ENCODE measurements around the gene NAA16. TPM values are rescaled to one million over a fixed set of nuclear protein-coding genes. Genes with fewer than 3 reads are reported as not detected.

NAA16 gene
- total RNA-seq, 2 donors from 2014 or later, result 47.8 to 50.6 TPM

DNA sequence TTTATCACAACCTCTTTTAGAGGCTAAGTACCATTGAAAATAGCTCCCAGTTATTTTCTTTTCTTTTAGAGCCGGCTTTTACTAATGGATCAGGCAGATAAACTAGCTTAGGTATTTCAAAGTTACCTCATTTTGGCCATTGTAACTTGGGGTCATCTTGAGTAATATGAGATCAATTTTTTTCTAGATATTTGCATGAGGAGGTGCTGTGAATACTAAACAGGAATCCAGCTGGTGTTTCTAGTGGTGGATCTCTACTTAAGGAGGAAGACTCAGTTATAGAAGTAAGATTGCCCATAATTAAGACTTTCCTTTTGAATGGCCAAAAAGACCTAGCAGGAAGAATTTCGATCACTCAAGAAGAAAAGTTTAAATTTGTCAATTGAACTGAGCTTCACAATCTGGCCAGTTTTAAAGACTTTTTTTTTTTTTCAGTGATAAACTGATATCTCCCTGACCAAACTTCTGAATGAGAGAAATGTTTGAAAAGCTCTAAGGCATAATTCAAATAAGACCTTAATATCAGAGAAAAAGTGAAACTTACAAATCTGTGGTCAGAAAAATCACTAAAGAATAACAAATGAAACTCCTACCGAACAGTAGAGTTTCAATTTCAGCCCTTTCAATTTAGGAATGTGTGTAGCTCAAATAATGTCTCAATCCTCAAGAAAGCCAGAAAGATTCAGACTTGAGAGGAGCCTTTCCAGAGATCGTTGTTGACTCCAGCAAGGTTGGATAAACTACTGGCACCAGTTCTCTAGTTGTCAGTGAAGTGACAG lies 11.6 kb upstream of the NAA16 start:
- Histone ChIP-seq H3K4me3 (no peak overlapping the region), H3K36me3 (replicated peaks in 1 of 2; ENCODE audit: insufficient read depth in 1 of 2, low read depth in 2 of 2) (no peaks in the 10 kb centered on the region), H3K27me3 (no peaks in the 10 kb centered on the region), H3K9me3 (no peaks in the 10 kb centered on the region), H3K4me1 (peaks cover 19% of the 10 kb centered on the region), H3K27ac (no peak overlapping the region)
- ATAC-seq (no peak), DNase-seq (no peak)
- no peak for TF ChIP-seq POLR2A (IDR thresholded peaks at IDR 0.05)
- TF ChIP-seq, protein P1, sequence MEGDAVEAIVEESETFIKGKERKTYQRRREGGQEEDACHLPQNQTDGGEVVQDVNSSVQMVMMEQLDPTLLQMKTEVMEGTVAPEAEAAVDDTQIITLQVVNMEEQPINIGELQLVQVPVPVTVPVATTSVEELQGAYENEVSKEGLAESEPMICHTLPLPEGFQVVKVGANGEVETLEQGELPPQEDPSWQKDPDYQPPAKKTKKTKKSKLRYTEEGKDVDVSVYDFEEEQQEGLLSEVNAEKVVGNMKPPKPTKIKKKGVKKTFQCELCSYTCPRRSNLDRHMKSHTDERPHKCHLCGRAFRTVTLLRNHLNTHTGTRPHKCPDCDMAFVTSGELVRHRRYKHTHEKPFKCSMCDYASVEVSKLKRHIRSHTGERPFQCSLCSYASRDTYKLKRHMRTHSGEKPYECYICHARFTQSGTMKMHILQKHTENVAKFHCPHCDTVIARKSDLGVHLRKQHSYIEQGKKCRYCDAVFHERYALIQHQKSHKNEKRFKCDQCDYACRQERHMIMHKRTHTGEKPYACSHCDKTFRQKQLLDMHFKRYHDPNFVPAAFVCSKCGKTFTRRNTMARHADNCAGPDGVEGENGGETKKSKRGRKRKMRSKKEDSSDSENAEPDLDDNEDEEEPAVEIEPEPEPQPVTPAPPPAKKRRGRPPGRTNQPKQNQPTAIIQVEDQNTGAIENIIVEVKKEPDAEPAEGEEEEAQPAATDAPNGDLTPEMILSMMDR (IDR thresholded peaks at IDR 0.05), result no peak
- intact Hi-C loops (cut with DNase I), result no loop called here
- WGBS, 2 donors, result 66 to 67% methylated on average over 4 of the region's 4 CpGs

- Histone ChIP-seq H3K36me3 (replicated peaks in 1 of 2; ENCODE audit: insufficient read depth in 1 of 2, low read depth in 2 of 2) (no peaks in the 10 kb centered on the region), H3K9me3 (no peaks in the 10 kb centered on the region), H3K27me3 (no peaks in the 10 kb centered on the region), H3K27ac (no peak overlapping the region), H3K4me1 (peaks cover 17% of the 10 kb centered on the region), H3K4me3 (no peak overlapping the region)
- DNase-seq (no peak), ATAC-seq (no peak)
- 94 to 96% methylated on average over 3 of the region's 3 CpGs for WGBS, 2 donors
- TF ChIP-seq, protein P1 (IDR thresholded peaks at IDR 0.05), result no peak
- no peak for TF ChIP-seq POLR2A (IDR thresholded peaks at IDR 0.05)
- intact Hi-C loops (cut with DNase I), result no loop called here
Observed at GRCh38 chr13:41302743-41303142, 8.3 kb upstream of the NAA16 start.

DNA sequence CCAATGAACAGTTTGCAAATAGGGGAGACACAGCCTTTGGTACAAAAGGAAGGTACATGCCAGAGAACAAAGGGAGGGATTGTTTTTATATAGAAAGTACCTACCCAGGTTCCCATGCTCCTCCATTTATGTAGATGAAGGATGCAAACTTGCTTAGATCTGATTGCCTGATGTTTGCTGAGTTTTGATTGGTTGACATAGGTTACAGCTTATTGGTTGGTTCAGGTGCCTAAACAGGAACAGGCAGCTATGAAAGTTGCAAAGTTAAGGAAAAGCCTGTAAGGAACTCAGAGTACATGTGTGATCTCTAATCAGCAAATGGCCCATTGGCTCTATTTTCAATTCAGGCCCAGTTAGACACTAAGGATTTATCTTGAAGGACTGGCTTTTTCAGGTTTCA lies 6.5 kb upstream of the NAA16 start:
- Histone ChIP-seq H3K4me1 (peaks cover 27% of the 10 kb centered on the region), H3K4me3 (no peak overlapping the region), H3K36me3 (replicated peaks in 1 of 2; ENCODE audit: insufficient read depth in 1 of 2, low read depth in 2 of 2) (no peaks in the 10 kb centered on the region), H3K27me3 (no peaks in the 10 kb centered on the region), H3K27ac (peak overlapping the region in 1 of 4 donors; percentile 66), H3K9me3 (no peaks in the 10 kb centered on the region)
- DNase-seq (no peak), ATAC-seq (no peak)
- intact Hi-C loops (cut with DNase I), result no loop called here
- TF ChIP-seq, protein P1 (IDR thresholded peaks at IDR 0.05), result no peak
- no peak for TF ChIP-seq POLR2A (IDR thresholded peaks at IDR 0.05)

DNA sequence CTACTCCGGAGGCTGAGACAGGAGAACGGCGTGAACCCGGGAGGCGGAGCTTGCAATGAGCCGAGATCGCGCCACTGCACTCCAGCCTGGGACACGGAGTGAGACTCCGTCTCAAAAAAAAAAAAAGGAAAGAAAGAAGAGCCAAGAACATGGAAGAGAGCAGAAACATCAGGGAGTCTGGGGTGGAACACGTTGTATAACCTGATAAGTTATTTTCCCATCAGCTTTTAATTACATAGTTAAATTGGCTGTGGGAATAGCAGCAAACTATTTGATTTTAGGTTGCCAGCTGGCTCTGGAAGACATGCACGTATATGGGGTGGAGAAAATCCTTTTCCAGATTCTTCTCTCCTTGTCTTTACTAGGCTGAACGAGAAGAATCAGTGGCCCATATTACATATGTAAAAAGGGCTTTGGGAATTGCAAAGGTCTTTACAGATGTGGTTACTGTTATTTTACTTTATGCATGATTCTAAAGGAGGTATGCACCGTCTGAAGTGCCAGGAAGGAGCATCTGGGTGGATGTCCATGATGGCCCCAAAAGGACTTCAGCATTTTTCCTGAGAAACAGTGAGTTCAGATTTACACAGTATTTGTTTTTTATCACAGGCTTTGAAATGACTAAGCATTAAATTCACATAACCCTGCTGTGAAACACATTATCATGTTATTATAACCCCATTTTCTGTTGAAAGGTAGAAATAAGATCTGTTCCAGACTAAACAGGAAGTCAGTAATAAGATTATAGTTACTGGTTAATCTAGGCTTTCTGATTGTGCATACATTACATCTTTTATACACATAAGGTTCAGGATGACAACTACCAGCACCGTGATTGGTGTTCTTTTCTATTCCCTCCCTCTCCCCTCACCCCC lies 4.6 kb upstream of the NAA16 start:
- H3K9me3 ChIP-seq, result no peaks in the 10 kb centered on the region
- 24 to 26% methylated on average over 15 of the region's 15 CpGs for WGBS, 2 donors
- H3K27me3 ChIP-seq, result no peaks in the 10 kb centered on the region
- intact Hi-C loops (cut with DNase I), result no loop called here
- DNase-seq (peak; percentile 56 to 71 (median 62)), ATAC-seq (peak; percentile 75)
- peak in 2 of 3 donors; percentile 51 to 56 for TF ChIP-seq POLR2A (IDR thresholded peaks at IDR 0.05)
- TF ChIP-seq, protein P1 (IDR thresholded peaks at IDR 0.05), result no peak
- H3K4me1 ChIP-seq, result peaks cover 35% of the 10 kb centered on the region
- peak overlapping the region; percentile 62 to 74 (median 66) for H3K27ac ChIP-seq
- H3K4me3 ChIP-seq, result no peak overlapping the region
- H3K36me3 ChIP-seq (replicated peaks in 1 of 2; ENCODE audit: insufficient read depth in 1 of 2, low read depth in 2 of 2), result no peaks in the 10 kb centered on the region

Measured in body of pancreas (tissue), 4 donors.